Uterus (tissue), 4 donors: ENCODE data around the gene PCDHGB5. TPM values are rescaled to one million over a fixed set of nuclear protein-coding genes. Genes with fewer than 3 reads are reported as not detected.

Source experiments
- DNase-seq, 2 donors: peaks; one replicate each; pipeline ENCODE4 v3.0.0-alpha.2; 2019 to 2020
- H3K27ac ChIP-seq, 2 donors: fragments of 200-600 bp; sonication (generic); 1 replicate in 1 of 2; 2 replicates in 1 of 2; pipeline ENCODE4 v1.5.1; 2016 to 2018
- H3K27me3 ChIP-seq, 2 donors: fragments of 200-600 bp; sonication (generic); one replicate each; pipeline ENCODE4 v1.5.1; 2018 to 2019; ENCODE audit warnings: control low read depth in 1 of 2
- H3K36me3 ChIP-seq, 2 donors: fragments of 200-600 bp; sonication (generic); one replicate each; pipeline ENCODE4 v1.5.1; 2019; ENCODE audit warnings: control low read depth in 1 of 2
- H3K4me1 ChIP-seq, 2 donors: fragments of 200-600 bp; sonication (generic); one replicate each; pipeline ENCODE4 v1.5.1; 2018 to 2019; ENCODE audit warnings: control low read depth in 1 of 2
- H3K4me3 ChIP-seq, 2 donors: fragments of 200-600 bp; sonication (generic); 1 replicate in 1 of 2; 2 replicates in 1 of 2; pipeline ENCODE4 v1.5.1; 2018 to 2019; ENCODE audit warnings: mild to moderate bottlenecking in 1 of 2
- H3K9me3 ChIP-seq, 2 donors: fragments of 200-600 bp; sonication (generic); one replicate each; pipeline ENCODE4 v1.5.1; 2019; ENCODE audit warnings: control low read depth in 1 of 2
- CTCF ChIP-seq, 4 experiments: fragments of 200-600 bp in 2 of 4; fragments of 450-650 bp in 2 of 4; sonication (generic) in 2 of 4; IDR thresholded peaks; one replicate each; pipeline ENCODE4 v1.5.1; 2016 to 2019; ENCODE audit warnings: antibody characterized with exemption in 4 of 4, mild to moderate bottlenecking in 2 of 4, moderate library complexity in 1 of 4
- POLR2A ChIP-seq, 2 donors: fragments of 450-650 bp; IDR thresholded peaks; one replicate each; pipeline ENCODE4 v1.6.1; 2016; ENCODE audit warnings: antibody characterized with exemption in 2 of 2, mild to moderate bottlenecking in 1 of 2, moderate library complexity in 1 of 2
- intact Hi-C: fragments of 100-400 bp; cut with DNase I; formaldehyde crosslinking; loops from one replicate; pipeline ENCODE4 v1.15.1; 2023; ENCODE audit warnings: low total_unique reads
- total RNA-seq, 4 donors: library from RNA; depleted of rRNA in 3 of 4; stranded (reverse); fragments of >200 nt in 3 of 4; gene quantifications; one replicate each; pipeline versions ENCODE4 v1.1.0 to v1.2.4, GENCODE V29; 2014 to 2023
- donor health status: DM: yes; HTN: yes; CAD: no.

The PCDHGB5 gene
- total RNA-seq, 4 donors from 2014 or later = 10.0 to 33.6 (median 20.6) TPM

- no peak for DNase-seq
- TF ChIP-seq CTCF (IDR thresholded peaks at IDR 0.05) (no peak), POLR2A (IDR thresholded peaks at IDR 0.05) (no peak)
- intact Hi-C loops = no loop called here
- Histone ChIP-seq H3K4me1 (no peaks in the 10 kb centered on the region), H3K4me3 (no peak overlapping the region), H3K27ac (no peak overlapping the region), H3K9me3 (peaks cover 0 to 80% of the 10 kb centered on the region in 2 donors), H3K27me3 (no peaks in the 10 kb centered on the region), H3K36me3 (no peaks in the 10 kb centered on the region)
Measured at GRCh38 chr5:141355641-141356040, 42.1 kb upstream of the PCDHGB5 start.

- intact Hi-C loops = no loop called here
- no peak overlapping the region for H3K4me3 ChIP-seq
Measured at GRCh38 chr5:141356133-141356532, 41.6 kb upstream of the PCDHGB5 start.

GRCh38 chr5:141356950-141357349 lies 40.8 kb upstream of the PCDHGB5 start:
- no peak for TF ChIP-seq CTCF (IDR thresholded peaks at IDR 0.05)
- TF ChIP-seq POLR2A (IDR thresholded peaks at IDR 0.05) = no peak
- no peaks in the 10 kb centered on the region for H3K27me3 ChIP-seq
- no peak overlapping the region for H3K27ac ChIP-seq
- no peak for DNase-seq
- H3K9me3 ChIP-seq = peaks cover 0 to 79% of the 10 kb centered on the region in 2 donors
- no peaks in the 10 kb centered on the region for H3K4me1 ChIP-seq
- H3K4me3 ChIP-seq = no peak overlapping the region
- intact Hi-C loops = no loop called here
- no peaks in the 10 kb centered on the region for H3K36me3 ChIP-seq

More at GRCh38 chr5:141356133-141356532, 41.6 kb upstream of the PCDHGB5 start:
- Histone ChIP-seq H3K27ac (no peak overlapping the region), H3K27me3 (no peaks in the 10 kb centered on the region), H3K4me1 (no peaks in the 10 kb centered on the region), H3K36me3 (no peaks in the 10 kb centered on the region), H3K9me3 (peaks cover 0 to 80% of the 10 kb centered on the region in 2 donors)
- TF ChIP-seq CTCF (IDR thresholded peaks at IDR 0.05) = no peak
- no peak for TF ChIP-seq POLR2A (IDR thresholded peaks at IDR 0.05)
- no peak for DNase-seq

GRCh38 chr5:141359790-141360426 lies 37.8 kb upstream of the PCDHGB5 start, which contains the start of gene PCDHGB2:
PCDHGB2 (plus strand) TSS chr5:141359994; CDS start chr5:141360136, 142 bp downstream.
- no peak for DNase-seq
- TF ChIP-seq CTCF (IDR thresholded peaks at IDR 0.05) = peak in 1 of 4 experiments; percentile 17
- TF ChIP-seq POLR2A (IDR thresholded peaks at IDR 0.05) = no peak
- Histone ChIP-seq H3K27ac (no peak within 1 kb of the TSS), H3K4me3 (peak within 1 kb of the TSS in 1 of 2 donors; percentile 1), H3K9me3 (peaks cover 0 to 88% of the 10 kb centered on the region in 2 donors), H3K27me3 (no peaks in the 10 kb centered on the region), H3K4me1 (no peaks in the 10 kb centered on the region), H3K36me3 (no peaks in the 10 kb centered on the region)
- intact Hi-C loops = no loop called here

GRCh38 chr5:141360685-141361084 lies 37.1 kb upstream of the PCDHGB5 start:
- H3K36me3 ChIP-seq = no peaks in the 10 kb centered on the region
- H3K9me3 ChIP-seq = peaks cover 0 to 89% of the 10 kb centered on the region in 2 donors
- H3K27me3 ChIP-seq = no peaks in the 10 kb centered on the region
- H3K27ac ChIP-seq = no peak overlapping the region
- H3K4me3 ChIP-seq = no peak overlapping the region
- TF ChIP-seq CTCF (IDR thresholded peaks at IDR 0.05) (no peak), POLR2A (IDR thresholded peaks at IDR 0.05) (no peak)
- H3K4me1 ChIP-seq = no peaks in the 10 kb centered on the region
- DNase-seq = no peak
- intact Hi-C loops = no loop called here
